Muscle of back (tissue), 11 donors: ENCODE results near the gene SBK2. TPM values are rescaled to one million over a fixed set of nuclear protein-coding genes. Genes with fewer than 3 reads are reported as not detected.

Source experiments
- DNase-seq, 3 donors: peaks; one replicate each; pipeline versions ENCODE4 v3.0.0 to v3.0.0-alpha.2; 2013
- polyA plus RNA-seq, 10 donors: library from polyadenylated mRNA; unstranded; fragments of 120-200 nt; gene quantifications; one replicate each; pipeline ENCODE4 v1.2.1, GENCODE V29; 2013; ENCODE audit not compliant: insufficient read length in 10 of 10

SBK2 gene
- polyA plus RNA-seq, 10 donors, result 0.90 to 6.8 (median 3.3) TPM

GRCh38 chr19:55486971-55487923 is 49.7 kb downstream of the SBK2 start:
- DNase-seq, result peak; percentile 94 to 96 (median 95)

GRCh38 chr19:55486043-55486970 is 50.6 kb downstream of the SBK2 start:
- no peak for DNase-seq

GRCh38 chr19:55485439-55486011 is 51.4 kb downstream of the SBK2 start:
- DNase-seq, result no peak

GRCh38 chr19:55484593-55485438 is 52.1 kb downstream of the SBK2 start, which contains the start of gene NAT14:
Gene NAT14 (plus strand): TSS chr19:55485188. CDS start chr19:55485709, 521 bp downstream.
- DNase-seq, result peak in 2 of 3 donors; percentile 83 to 93

GRCh38 chr19:55483706-55484592 is 53.0 kb downstream of the SBK2 start:
- no peak for DNase-seq

- DNase-seq, result no peak
Observed at GRCh38 chr19:55482967-55483705, 53.8 kb downstream of the SBK2 start.

GRCh38 chr19:55482156-55482961 is 54.6 kb downstream of the SBK2 start:
- DNase-seq, result no peak

GRCh38 chr19:55481794-55482155 is 55.2 kb downstream of the SBK2 start:
- DNase-seq, result no peak

- no peak for DNase-seq
Observed at GRCh38 chr19:55481148-55481793, 55.7 kb downstream of the SBK2 start.

- no peak for DNase-seq
Observed at GRCh38 chr19:55479451-55480230, 57.3 kb downstream of the SBK2 start.

- DNase-seq, result no peak
Observed at GRCh38 chr19:55479045-55479444, 57.9 kb downstream of the SBK2 start.

Other genes starting within 250 kb of the SBK2 start
- 1 to 10 TPM in 2 of 10 donors, under 1 TPM in 8; 0.45 to 1.3 (median 0.68) TPM for gene TMEM150B, start 211.8 kb downstream of the SBK2 start, polyA plus RNA-seq
- 10 to 100 TPM; 12.8 to 29.0 (median 18.0) TPM for gene KMT5C, start 197.3 kb downstream of the SBK2 start, polyA plus RNA-seq
- 1 to 10 TPM in 2 of 10 donors, under 1 TPM in 3, not detected in 5; 0.08 to 3.0 (median 0.24) TPM for gene COX6B2, start 182.4 kb downstream of the SBK2 start, polyA plus RNA-seq
- under 1 TPM in 1 of 10 donors, not detected in 9; 0.07 TPM for gene GARIN5B, start 173.9 kb downstream of the SBK2 start, polyA plus RNA-seq
- under 1 TPM in 8 of 10 donors, not detected in 2; 0.07 to 0.66 (median 0.39) TPM for gene IL11, start 166.7 kb downstream of the SBK2 start, polyA plus RNA-seq
- not detected for gene TMEM190, start 160.3 kb downstream of the SBK2 start, polyA plus RNA-seq
- gene TMEM238, start 152.8 kb downstream of the SBK2 start, polyA plus RNA-seq, result under 1 TPM in 5 of 10 donors, not detected in 5; 0.12 to 0.48 (median 0.23) TPM
- gene RPL28, start 151.2 kb downstream of the SBK2 start, polyA plus RNA-seq, result 1,000 to 10,000 TPM; 1,118 to 2,122 (median 1,535) TPM
- 10 to 100 TPM; 26.3 to 47.0 (median 37.2) TPM for gene UBE2S, start 129.3 kb downstream of the SBK2 start, polyA plus RNA-seq
- gene SHISA7, start 93.8 kb downstream of the SBK2 start, polyA plus RNA-seq, result under 1 TPM; 0.07 to 0.39 (median 0.15) TPM
- 10 to 100 TPM; 26.6 to 40.9 (median 30.8) TPM for gene ISOC2, start 75.5 kb downstream of the SBK2 start, polyA plus RNA-seq
- not detected for gene C19orf85, start 72.4 kb downstream of the SBK2 start, polyA plus RNA-seq
- gene ZNF628, start 60.5 kb downstream of the SBK2 start, polyA plus RNA-seq, result 1 to 10 TPM; 2.1 to 4.3 (median 3.1) TPM
- 10 to 100 TPM; 21.1 to 41.2 (median 27.1) TPM for gene NAT14, start 51.9 kb downstream of the SBK2 start, polyA plus RNA-seq
- gene SSC5D, start 48.7 kb downstream of the SBK2 start, polyA plus RNA-seq, result 10 to 100 TPM; 13.9 to 50.8 (median 23.6) TPM
- gene SBK3, start 8.4 kb upstream of the SBK2 start, polyA plus RNA-seq, result under 1 TPM in 3 of 10 donors, not detected in 7; 0.12 to 0.49 (median 0.12) TPM
- gene ZNF579, start 43.7 kb upstream of the SBK2 start, polyA plus RNA-seq, result 10 to 100 TPM in 6 of 10 donors, 1 to 10 TPM in 4; 9.2 to 14.7 (median 10.4) TPM
- gene FIZ1, start 62.4 kb upstream of the SBK2 start, polyA plus RNA-seq, result 10 to 100 TPM in 8 of 10 donors, 1 to 10 TPM in 2; 8.5 to 13.3 (median 11.1) TPM
- gene ZNF524, start 63.2 kb upstream of the SBK2 start, polyA plus RNA-seq, result 1 to 10 TPM; 4.6 to 9.1 (median 7.2) TPM
- gene ZNF865, start 68.5 kb upstream of the SBK2 start, polyA plus RNA-seq, result 1 to 10 TPM; 5.0 to 8.7 (median 6.5) TPM
- 1 to 10 TPM; 5.9 to 9.1 (median 7.5) TPM for gene ZNF784, start 87.4 kb upstream of the SBK2 start, polyA plus RNA-seq
- gene ZNF580, start 103.9 kb upstream of the SBK2 start, polyA plus RNA-seq, result 10 to 100 TPM; 17.4 to 27.7 (median 18.9) TPM
- gene ZNF581, start 106.5 kb upstream of the SBK2 start, polyA plus RNA-seq, result 10 to 100 TPM; 17.3 to 29.8 (median 24.3) TPM
- gene CCDC106, start 111.1 kb upstream of the SBK2 start, polyA plus RNA-seq, result 10 to 100 TPM; 10.2 to 17.7 (median 12.1) TPM
- gene U2AF2, start 117.9 kb upstream of the SBK2 start, polyA plus RNA-seq, result 100 to 1,000 TPM in 7 of 10 donors, 10 to 100 TPM in 3; 94.9 to 144 (median 118) TPM
- gene EPN1, start 138.1 kb upstream of the SBK2 start, polyA plus RNA-seq, result 10 to 100 TPM; 59.0 to 99.0 (median 74.3) TPM
- under 1 TPM in 2 of 10 donors, not detected in 8; 0.07 to 0.08 TPM for gene NLRP9, start 201.3 kb upstream of the SBK2 start, polyA plus RNA-seq
- under 1 TPM in 5 of 10 donors, not detected in 5; 0.27 to 0.51 (median 0.34) TPM for gene RFPL4A, start 222.0 kb upstream of the SBK2 start, polyA plus RNA-seq
- 1 to 10 TPM in 1 of 10 donors, under 1 TPM in 6, not detected in 3; 0.14 to 1.4 (median 0.45) TPM for gene RFPL4AL1, start 232.0 kb upstream of the SBK2 start, polyA plus RNA-seq